GM23338 (cell line): ENCODE data around the gene LURAP1L. TPM values are rescaled to one million over a fixed set of nuclear protein-coding genes. Genes with fewer than 3 reads are reported as not detected.

ENCODE experiments used
- ATAC-seq: fragments of 200-7000 bp; cut with Tn5 transposase; 3 replicates; pipeline ENCODE4 v1.9.1; 2020
- DNase-seq: peaks from one replicate; pipeline ENCODE4 v3.0.0-alpha.2; 2015; ENCODE audit warnings: low spot score
- H2AFZ ChIP-seq: fragments of 200-600 bp; sonication (generic); 2 replicates; pipeline ENCODE4 v1.8.0; 2016; ENCODE audit warnings: antibody characterized with exemption, mild to moderate bottlenecking, moderate library complexity
- H3F3A ChIP-seq: fragments of 200-600 bp; sonication (generic); replicated peaks from 2 replicates; pipeline ENCODE4 v1.8.0; 2017; ENCODE audit warnings: antibody characterized with exemption, mixed run types, low read depth
- H3K27ac ChIP-seq: fragments of 200-600 bp; sonication (generic); 2 replicates; pipeline ENCODE4 v1.6.1; 2016; ENCODE audit warnings: low read depth
- H3K27me3 ChIP-seq: fragments of 200-600 bp; sonication (generic); 2 replicates; pipeline ENCODE4 v1.8.0; 2016; ENCODE audit warnings: mild to moderate bottlenecking, mixed run types, moderate library complexity; ENCODE audit not compliant: insufficient read depth
- H3K36me3 ChIP-seq: fragments of 200-600 bp; sonication (generic); 2 replicates; pipeline ENCODE4 v1.8.0; 2016; ENCODE audit warnings: mild to moderate bottlenecking; ENCODE audit not compliant: insufficient read depth
- H3K4me1 ChIP-seq: fragments of 200-600 bp; sonication (generic); 2 replicates; pipeline ENCODE4 v1.8.0; 2016; ENCODE audit warnings: mild to moderate bottlenecking, moderate library complexity; ENCODE audit not compliant: insufficient read depth
- H3K4me2 ChIP-seq: fragments of 200-600 bp; sonication (generic); 2 replicates; pipeline ENCODE4 v1.7.1; 2017; ENCODE audit warnings: mixed run types
- H3K4me3 ChIP-seq: fragments of 200-600 bp; sonication (generic); 2 replicates; pipeline ENCODE4 v1.6.1; 2016; ENCODE audit warnings: mixed run types
- H3K79me2 ChIP-seq: fragments of 200-600 bp; sonication (generic); replicated peaks from 2 replicates; pipeline ENCODE4 v1.8.0; 2017; ENCODE audit warnings: mild to moderate bottlenecking; ENCODE audit not compliant: insufficient read depth
- H3K9me2 ChIP-seq: fragments of 200-600 bp; sonication (generic); 2 replicates; pipeline ENCODE4 v1.8.0; 2017; ENCODE audit not compliant: insufficient read depth
- H4K20me1 ChIP-seq: fragments of 200-600 bp; sonication (generic); replicated peaks from 2 replicates; pipeline ENCODE4 v1.8.0; 2017; ENCODE audit warnings: mild to moderate bottlenecking; ENCODE audit not compliant: insufficient read depth
- H3K27ac Mint-ChIP-seq: 2 replicates; pipeline ENCODE4 v1.8.0; 2020; ENCODE audit warnings: inconsistent platforms, mild to moderate bottlenecking, moderate library complexity, mixed read lengths
- H3K27me3 Mint-ChIP-seq: 3 replicates; pipeline ENCODE4 v1.8.0; 2022; ENCODE audit warnings: low read depth, mild to moderate bottlenecking, moderate library complexity, mixed read lengths, inconsistent platforms; ENCODE audit not compliant: insufficient read depth, poor library complexity
- H3K36me3 Mint-ChIP-seq: 3 replicates; pipeline ENCODE4 v1.8.0; 2021; ENCODE audit warnings: low read depth, mild to moderate bottlenecking, inconsistent platforms, moderate library complexity, mixed read lengths
- H3K4me1 Mint-ChIP-seq: 3 replicates; pipeline ENCODE4 v1.8.0; 2020; ENCODE audit warnings: mild to moderate bottlenecking, inconsistent platforms, mixed read lengths
- H3K4me3 Mint-ChIP-seq: 3 replicates; pipeline ENCODE4 v1.8.0; 2021; ENCODE audit warnings: moderate library complexity, mild to moderate bottlenecking, inconsistent platforms, mixed read lengths
- H3K9me3 Mint-ChIP-seq: 3 replicates; pipeline ENCODE4 v1.8.0; 2020; ENCODE audit warnings: moderate library complexity, mild to moderate bottlenecking, inconsistent platforms, mixed read lengths
- CREB1 ChIP-seq: fragments of 250-450 bp; sonication (Bioruptor Pico); IDR thresholded peaks from 2 replicates; pipeline ENCODE4 v1.5.0; 2020; ENCODE audit warnings: low read depth, mild to moderate bottlenecking, moderate library complexity
- CTCF ChIP-seq, 2 experiments: fragments of 200-600 bp in 1 of 2; sonication (generic) in 1 of 2; conservative IDR thresholded peaks; 2 replicates each; pipeline versions ENCODE4 v1.5.1 to v1.6.1; 2016 to 2017; ENCODE audit warnings: antibody characterized with exemption in 2 of 2, low read depth in 2 of 2, mild to moderate bottlenecking in 2 of 2, moderate library complexity in 1 of 2
- ETS1 ChIP-seq: IDR thresholded peaks from 2 replicates; pipeline ENCODE4 v1.6.1; 2016; ENCODE audit warnings: antibody characterized with exemption
- EZH2 ChIP-seq: fragments of 200-600 bp; sonication (generic); IDR thresholded peaks from one replicate; pipeline ENCODE4 v1.8.0; 2017; ENCODE audit warnings: antibody characterized with exemption, mild to moderate bottlenecking, low read depth; ENCODE audit not compliant: unreplicated experiment
- EZH2phosphoT487 ChIP-seq: fragments of 200-600 bp; sonication (generic); IDR thresholded peaks from one replicate; pipeline ENCODE4 v1.8.1; 2018; ENCODE audit warnings: antibody characterized with exemption; ENCODE audit not compliant: unreplicated experiment
- JUNB ChIP-seq: IDR thresholded peaks from one replicate; pipeline ENCODE4 v1.6.1; 2016; ENCODE audit warnings: antibody characterized with exemption; ENCODE audit not compliant: unreplicated experiment
- NANOG ChIP-seq: IDR thresholded peaks from 2 replicates; pipeline ENCODE4 v1.6.1; 2016; ENCODE audit warnings: antibody characterized with exemption, borderline replicate concordance
- POLR2AphosphoS5 ChIP-seq: IDR thresholded peaks from 2 replicates; pipeline ENCODE4 v1.6.1; 2016; ENCODE audit warnings: antibody characterized with exemption, low read depth
- REST ChIP-seq: IDR thresholded peaks from one replicate; pipeline ENCODE4 v1.6.1; 2018; ENCODE audit warnings: antibody characterized with exemption; ENCODE audit not compliant: unreplicated experiment
- STAT1 ChIP-seq: IDR thresholded peaks from one replicate; pipeline ENCODE4 v1.6.1; 2016; ENCODE audit warnings: antibody characterized with exemption; ENCODE audit not compliant: unreplicated experiment
- ZNF114 ChIP-seq: fragments of 250-450 bp; sonication (Bioruptor Pico); IDR thresholded peaks from 2 replicates; pipeline ENCODE4 v1.5.0; 2020; ENCODE audit warnings: mild to moderate bottlenecking, moderate library complexity
- ZNF331 ChIP-seq: fragments of 250-450 bp; sonication (Bioruptor Pico); IDR thresholded peaks from 2 replicates; pipeline ENCODE4 v1.5.0; 2020; ENCODE audit warnings: low read depth, mild to moderate bottlenecking, moderate library complexity
- ZNF462 ChIP-seq: fragments of 250-450 bp; sonication (Bioruptor Pico); IDR thresholded peaks from 2 replicates; pipeline ENCODE4 v1.5.0; 2020; ENCODE audit warnings: mild to moderate bottlenecking, moderate library complexity
- polyA plus RNA-seq: library from polyadenylated mRNA; unstranded; fragments of >200 nt; fragmentation: Nextera tagmentation; extraction: Ambion mirVana; gene quantifications from 2 replicates; pipeline ENCODE4 v1.2.1, GENCODE V29; 2016
- total RNA-seq: library from RNA; depleted of rRNA; stranded (reverse); fragments of >200 nt; shearing (Covaris generic); gene quantifications from 2 replicates; pipeline ENCODE4 v1.2.3, GENCODE V29; 2014

LURAP1L gene
- total and polyA plus RNA-seq, 2 experiments from 2014 or later, result 1.2 to 1.6 TPM

GRCh38 chr9:12732971-12733370, 41.8 kb upstream of the LURAP1L start:
- Mint-ChIP-seq H3K4me3 (no peak overlapping the region), H3K27me3 (no peaks in the 10 kb centered on the region), H3K36me3 (peaks cover 3% of the 10 kb centered on the region; the same call in 1 of the 3 replicates), H3K4me1 (no peaks in the 10 kb centered on the region; the same call in 2 of the 3 replicates), H3K9me3 (peaks cover 9% of the 10 kb centered on the region; the same call in 2 of the 3 replicates), H3K27ac (no peak overlapping the region)
- Histone ChIP-seq H3K27me3 (no peaks in the 10 kb centered on the region), H3K27ac (no peak overlapping the region), H3K9me2 (no peaks in the 10 kb centered on the region; the same call in 1 of the 2 replicates), H4K20me1 (no peaks in the 10 kb centered on the region), H3K79me2 (no peaks in the 10 kb centered on the region), H3K36me3 (no peaks in the 10 kb centered on the region), H3K4me1 (no peaks in the 10 kb centered on the region), H3K4me2 (no peak overlapping the region), H3K4me3 (no peak overlapping the region), H3F3A (no peaks in the 10 kb centered on the region), H2AFZ (no peak overlapping the region)
- DNase-seq (no peak), ATAC-seq (no peak)
- TF ChIP-seq NANOG (no peak), STAT1 (no peak), CREB1 (CRISPR knock-in tag) (no peak), ZNF114 (no peak), JUNB (no peak), ETS1 (no peak), ZNF331 (CRISPR knock-in tag) (no peak), REST (no peak), EZH2phosphoT487 (no peak), POLR2AphosphoS5 (no peak), CTCF (conservative IDR thresholded peaks at IDR 0.05; ENCODE audit: low read depth in 2 of 2) (no peak), ZNF462 (CRISPR knock-in tag) (no peak), EZH2 (no peak)
